Measurements from ENCODE around the gene TSPAN15.
"Not testable (repeated sequence)": the region's sequence is repeated elsewhere in the genome, so short reads cannot be mapped to it uniquely, and the experiment has no call there.

TSPAN15 gene

DNA sequence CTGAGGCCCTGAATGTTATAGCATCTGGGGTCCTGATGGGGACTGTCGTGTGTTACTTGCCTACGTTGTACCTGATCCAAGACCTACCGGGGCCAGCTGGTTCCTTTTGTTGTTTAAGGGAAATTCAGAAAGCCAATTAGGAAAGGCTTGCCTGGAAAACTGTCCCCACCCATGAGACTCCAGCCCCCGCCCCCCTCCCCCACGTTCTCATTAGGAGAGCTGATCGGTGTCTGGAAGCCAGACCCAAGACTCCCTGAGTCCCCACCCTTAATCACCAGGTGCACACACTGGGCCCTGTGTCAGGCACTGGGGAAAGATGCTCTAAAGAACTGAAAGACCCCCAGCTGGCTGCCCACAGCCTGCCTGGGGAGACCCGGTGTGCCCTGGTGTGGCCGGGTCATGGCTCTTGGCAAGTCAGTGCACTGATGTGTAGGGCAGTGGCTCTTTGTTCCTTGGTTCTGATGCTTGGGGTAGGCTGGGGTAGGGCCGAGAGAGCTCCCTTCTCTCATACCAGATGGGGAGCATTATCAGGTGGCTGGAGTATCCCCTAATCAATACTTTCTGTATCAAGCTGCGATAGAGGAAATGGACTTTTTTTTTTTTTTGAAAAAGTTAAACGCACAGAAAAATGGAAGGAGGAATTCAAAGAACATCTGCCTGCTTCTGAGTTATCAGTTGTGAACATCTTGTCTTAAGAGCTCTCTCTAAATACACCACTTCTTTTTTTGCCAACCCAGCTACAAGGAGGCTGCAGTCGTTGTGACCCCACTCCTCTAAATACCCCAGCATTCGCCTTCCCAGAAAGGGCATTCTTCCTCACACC, 16.9 kb downstream of the TSPAN15 start:
- no peak for DNase-seq

DNA sequence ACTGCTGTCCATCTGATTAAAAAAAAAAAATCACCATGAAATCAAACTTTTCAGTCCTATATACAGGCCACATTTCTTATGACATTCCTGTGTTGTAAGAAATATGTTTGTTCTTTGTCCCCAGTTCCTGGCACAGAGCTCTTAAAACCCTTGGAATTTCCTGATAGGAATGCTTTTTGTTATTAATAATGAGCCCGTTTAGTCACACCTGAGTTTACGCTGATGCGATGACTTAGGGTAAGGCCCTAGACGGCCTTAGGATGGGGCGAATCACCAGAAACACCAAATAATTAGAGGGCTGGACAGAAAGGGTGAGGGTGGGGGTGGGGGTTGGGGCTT, 17.5 kb downstream of the TSPAN15 start:
- DNase-seq, result no peak

DNA sequence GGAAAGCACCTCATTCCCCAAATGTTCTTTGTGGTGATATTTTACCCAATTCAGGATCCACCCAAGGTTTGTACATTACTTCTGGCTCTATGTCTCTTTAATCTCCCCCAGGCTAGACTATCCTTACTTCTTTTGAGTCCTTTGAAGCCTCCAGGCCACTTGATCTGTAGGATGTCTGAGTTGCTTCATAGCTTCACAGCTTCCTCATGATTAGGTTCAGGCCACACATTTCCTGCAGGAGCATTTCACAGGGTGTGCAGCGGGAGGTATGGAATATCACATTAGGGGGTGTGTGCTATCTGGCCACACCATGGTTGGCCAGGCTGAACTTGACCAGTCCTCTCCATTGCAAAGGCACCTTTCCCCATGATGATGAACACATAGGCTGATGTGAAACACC, 18.7 kb downstream of the TSPAN15 start:
- DNase-seq, result no peak

DNA sequence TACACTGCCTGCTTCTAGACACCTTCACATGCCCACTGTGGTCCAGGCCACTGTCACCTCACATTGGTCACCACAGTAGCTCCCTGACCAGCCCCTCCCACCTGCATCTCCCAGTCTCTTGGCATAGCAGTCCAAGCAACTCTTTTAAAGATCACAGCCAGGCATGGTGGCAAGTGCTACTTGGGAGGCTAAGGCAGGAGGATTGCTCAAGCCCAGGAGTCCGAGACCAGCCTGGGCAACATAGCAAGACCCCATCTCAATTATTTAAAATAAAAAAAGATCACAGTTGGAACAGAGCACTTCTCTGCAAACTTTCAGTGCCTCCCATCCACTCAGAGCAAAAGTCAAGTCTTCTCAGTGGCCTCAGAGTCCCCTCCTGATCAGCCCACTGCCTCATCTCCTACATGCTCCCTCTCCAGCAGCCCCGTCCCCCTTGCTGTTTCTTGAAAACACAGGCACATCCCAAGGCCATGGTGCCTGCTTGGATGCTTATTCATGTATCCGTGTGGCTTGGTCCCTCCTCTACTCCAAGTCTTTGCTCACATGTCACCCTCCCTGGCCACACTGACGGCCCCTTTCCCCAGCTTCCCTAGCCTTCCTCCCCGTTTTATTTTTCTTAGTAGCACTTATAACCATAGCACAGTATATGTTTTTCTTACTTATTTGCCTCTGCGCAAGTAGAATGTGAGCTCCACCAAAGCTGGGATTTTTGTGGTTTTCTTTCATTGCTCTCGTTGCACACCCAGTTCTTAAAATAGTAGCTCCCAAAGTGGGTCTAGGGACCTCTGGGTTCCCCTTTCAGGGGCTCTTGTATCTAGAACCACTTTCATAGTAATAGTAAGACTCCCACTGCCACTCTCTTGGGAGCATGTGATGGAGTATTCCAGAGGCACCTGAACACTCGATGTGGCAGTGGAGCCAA, 19.5 kb downstream of the TSPAN15 start:
- peak; percentile 31 for DNase-seq

DNA sequence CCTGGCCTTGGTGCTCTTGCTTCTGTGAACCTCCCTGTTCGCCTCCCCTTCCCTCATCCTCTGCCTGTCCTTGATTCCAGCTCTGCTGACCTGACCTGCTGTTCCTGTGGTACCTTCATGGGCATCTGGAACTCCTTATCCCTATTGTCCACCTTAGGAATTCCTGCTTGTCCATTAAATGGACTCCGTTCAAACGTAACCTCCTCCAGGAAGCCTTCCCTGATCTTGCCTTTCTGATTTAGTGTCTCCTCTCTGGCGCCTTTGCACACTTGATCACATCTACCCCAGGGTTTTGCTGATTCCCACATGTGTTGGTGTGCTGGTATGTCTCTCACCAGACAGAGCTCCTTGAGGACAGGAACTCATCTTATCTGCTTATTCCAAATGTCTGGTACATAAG, 20.9 kb downstream of the TSPAN15 start:
- DNase-seq, result no peak

DNA sequence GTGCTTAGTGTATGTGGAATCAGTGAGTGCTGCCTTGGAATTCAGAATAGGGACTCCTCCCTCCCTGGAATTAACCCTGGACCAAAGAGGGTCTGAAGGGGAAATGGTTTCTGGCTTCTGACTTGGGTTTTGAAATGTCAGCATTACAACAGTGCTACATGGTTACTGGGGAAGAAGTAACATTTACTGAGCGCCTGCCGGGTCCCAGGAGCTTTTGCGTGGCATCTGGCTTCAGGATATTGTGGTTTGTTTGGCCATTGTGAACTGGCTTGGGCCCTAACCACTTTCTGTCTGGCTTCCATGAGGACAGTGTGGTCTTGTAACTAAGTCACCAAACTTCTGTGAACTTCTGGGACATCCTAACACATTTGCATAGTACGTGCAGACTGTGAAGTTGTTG, 21.3 kb downstream of the TSPAN15 start:
- peak; percentile 85 for DNase-seq

DNA sequence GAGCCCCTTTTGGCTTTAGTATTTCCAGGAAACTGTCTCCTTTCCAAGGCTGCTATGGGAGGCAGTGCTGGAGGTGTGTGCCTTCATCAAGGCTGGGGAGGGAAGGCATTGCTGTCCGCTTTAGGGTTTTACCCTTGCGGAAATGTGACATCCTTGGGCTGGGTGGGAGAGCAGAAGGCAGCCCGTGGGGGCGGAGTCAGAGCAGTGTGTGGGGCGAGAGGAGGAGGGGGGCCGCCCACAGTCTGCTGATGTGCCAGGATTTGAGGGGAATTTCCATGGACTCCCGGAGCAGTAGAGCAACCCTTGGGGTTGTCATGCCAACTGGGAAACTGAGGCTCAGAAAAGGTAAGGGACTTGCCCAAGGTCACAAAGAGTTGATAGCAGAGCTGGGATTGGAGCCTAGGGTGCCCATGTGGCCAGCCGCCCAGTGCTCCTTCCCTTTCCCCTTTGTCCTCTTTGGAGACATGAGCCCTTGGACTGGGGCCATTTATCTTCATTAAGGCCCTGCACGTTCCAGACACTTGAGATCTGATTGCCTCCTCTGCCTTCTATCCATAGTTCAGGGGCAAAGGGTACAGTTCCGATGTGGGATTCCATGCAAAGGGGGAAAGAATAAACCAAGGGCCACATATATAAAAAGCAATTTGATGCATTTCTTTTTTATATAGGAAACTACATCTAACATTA, 22.2 kb downstream of the TSPAN15 start:
- no peak for DNase-seq

DNA sequence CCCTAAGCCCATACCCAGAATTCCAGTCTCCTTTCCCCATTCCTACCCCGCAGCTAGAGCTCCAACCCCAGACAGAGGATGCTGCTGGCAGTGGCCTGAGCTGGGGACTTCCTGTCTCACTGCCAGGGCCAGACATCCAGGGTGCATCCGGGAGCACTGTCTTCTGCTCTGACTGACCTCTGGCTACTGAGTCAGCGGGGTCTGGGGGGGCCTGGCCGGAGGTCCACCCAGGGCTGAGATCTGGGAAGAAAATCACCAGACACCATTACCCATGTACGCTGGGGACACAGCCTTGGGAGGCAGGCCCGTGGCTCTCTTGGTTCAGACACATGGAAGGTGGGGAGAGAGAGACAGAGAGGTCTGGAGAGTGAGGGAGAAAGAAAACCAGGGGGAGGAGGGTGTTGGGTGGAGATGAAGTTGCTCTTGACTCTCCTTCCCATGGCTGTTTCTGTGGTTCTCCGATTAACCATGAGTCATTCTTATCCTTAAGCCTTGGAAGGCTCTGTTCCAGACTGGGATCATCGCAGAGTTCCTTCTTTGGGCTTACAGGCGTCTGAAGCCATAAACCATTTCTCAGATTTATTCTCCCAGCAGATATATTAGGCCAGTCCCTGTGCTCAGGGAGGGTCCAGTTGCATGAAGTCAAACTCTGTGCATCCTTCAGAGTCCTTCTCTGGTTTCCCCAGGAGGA, 23.6 kb downstream of the TSPAN15 start:
- no peak for DNase-seq

DNA sequence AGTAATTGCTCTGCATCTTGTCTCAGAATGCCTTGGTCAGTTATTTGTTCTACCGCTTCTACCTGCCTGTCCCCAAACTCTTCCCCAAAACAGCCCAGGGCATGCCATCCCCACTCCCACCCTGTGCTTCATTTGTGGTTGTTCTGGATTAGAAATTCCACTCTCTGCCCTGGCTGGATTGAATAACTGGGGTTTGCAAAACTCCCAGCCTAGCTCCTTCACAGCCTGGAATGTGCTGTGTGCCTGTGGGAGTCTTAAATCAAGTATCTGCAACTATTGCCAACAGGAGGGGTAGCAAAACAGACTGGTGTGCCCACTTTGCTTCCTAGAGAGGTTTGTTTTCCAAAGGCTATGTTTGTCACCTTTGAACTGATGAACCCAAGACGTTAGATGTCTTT, 24.2 kb downstream of the TSPAN15 start:
- no peak for DNase-seq

DNA sequence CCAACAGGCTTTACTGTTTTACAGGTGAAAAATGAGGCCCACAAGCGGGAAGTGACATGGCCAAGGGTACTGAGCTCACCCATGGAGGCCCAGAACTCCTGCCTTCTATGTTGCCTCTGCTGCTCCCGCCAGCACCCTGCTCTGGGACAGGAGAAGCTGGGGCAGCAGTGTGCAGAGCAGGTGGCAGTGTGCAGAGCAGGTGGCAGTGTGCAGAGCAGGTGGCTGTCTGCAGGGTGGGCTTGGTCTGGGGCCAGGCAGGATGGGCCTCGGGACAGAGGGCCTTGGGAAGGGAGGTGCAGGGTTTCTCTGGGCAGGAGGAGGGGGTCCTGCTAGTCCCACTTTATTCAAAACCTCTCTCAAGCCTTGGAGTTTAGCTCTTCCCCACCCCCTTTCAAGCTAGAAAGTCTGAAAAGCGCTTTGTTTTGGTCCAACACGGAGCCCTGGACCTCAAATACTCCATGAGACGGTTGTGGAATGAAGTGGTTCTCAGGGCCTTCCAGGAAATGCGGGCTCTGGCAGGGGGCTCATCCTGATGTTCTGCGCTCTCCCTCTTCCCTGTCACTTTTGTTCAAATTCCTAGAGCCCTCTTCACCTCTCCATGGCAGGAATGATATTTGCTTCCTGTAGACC, 26.8 kb downstream of the TSPAN15 start:
- DNase-seq, result no peak

DNA sequence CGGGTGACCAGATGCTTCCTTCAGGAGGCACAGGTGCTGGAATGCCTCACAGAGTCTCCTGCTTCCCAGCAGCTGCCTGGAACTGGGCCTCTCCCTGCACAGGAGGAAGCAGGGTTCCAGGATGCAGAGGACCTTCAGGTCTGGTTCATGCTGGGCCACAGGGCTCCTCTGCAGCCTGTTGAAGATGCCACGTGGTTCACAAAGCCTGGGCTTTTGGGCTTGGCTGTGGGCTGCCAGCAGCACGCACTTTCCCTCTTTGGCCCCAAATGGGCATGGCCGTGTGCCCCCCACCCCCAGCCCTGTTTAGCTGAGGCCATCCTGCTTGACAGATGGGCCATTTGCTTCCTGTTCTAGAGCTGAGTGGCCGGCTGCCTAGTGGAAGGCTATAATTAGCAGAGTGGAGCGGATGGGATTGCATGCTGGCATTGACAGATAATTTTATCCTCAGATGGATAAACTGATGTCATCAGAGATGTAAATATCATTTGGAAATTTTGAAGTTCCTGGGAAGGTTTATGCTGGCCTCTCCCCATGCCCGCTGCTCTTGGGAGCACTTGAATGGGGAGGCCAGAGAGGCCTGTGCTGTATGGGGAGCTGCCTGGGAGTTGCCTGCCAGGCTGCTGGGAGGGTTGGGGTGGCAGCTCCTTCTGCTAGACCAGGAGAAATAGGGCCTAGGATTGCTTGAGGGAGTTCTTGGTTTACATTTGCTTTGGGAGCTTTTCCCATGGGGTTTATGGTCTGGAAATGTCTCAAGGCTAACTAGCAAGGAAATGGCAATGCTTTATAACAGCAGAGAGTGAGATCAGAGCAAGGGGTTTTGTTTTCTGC, 28.2 kb downstream of the TSPAN15 start:
- peak; percentile 48 for DNase-seq

DNA sequence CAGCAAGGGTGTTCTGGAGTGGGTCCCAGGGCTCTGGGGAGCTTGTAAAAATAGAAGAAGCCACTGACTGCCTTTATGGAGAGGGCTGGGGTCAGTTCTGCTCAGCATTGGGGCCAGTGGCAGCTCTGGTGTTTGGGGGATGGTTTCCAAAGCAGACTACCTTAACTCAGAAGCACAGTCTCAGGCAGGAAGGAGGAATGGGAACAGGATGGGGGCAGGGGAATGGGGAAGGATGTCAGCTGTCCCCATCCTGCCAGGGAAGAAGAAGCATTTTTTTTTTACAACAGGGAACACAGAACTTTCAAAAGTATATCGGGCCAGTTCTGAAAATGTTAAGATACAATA, 28.8 kb downstream of the TSPAN15 start:
- DNase-seq, result no peak

DNA sequence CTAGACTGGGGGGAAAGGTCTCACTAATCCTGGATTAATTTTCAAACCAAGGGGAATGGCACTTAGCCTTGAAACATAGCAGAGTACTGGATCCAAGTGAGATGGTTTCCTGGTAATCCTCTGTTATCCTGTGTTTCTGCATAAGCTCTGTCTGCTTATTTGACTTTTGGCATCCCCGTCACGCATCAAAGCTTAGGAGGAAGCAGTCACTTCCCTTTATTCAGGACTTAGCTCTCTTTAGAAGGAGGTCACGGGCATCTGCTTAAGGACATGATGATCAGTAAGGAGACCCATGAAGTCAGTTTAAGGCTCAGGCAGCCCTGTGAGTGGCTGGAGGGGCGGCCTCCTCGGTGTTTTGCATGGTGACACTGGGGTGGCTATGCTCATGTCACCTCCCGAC, 30.0 kb downstream of the TSPAN15 start:
- DNase-seq, result peak; percentile 93

DNA sequence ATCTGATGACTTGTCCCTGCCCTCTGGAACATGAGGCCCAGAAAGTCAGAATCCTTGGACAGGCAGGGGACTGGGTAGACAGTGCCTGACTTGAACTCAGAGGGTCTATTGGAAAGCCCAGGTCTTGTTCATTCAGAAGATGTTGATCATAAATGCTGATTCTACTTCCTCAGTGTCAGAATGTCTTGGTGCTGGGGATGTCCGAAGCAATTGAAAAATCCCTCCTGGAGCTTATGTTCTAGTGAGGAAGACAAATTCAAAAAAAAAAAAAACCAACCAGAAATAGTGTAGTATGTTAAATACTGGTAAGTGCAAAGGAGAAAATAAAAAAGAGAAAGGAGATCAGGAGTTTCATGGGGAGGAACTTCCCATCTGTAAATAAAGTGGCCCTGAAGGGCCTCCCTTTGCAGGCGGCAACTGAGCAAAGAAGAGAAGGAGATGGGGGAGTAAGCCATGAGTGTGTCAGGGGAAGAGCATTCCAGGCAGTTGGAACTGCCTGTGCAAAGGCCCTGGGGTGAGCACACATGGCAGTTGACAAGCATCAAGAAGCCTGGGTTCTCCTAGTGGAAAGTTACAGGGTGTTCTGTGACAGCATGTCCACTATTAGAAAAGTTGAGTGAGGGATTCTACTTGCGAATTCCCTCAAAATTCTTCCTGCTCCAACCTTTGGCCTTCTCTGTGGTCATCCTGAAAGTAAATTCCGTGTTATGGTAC, 30.7 kb downstream of the TSPAN15 start:
- no peak for DNase-seq

DNA sequence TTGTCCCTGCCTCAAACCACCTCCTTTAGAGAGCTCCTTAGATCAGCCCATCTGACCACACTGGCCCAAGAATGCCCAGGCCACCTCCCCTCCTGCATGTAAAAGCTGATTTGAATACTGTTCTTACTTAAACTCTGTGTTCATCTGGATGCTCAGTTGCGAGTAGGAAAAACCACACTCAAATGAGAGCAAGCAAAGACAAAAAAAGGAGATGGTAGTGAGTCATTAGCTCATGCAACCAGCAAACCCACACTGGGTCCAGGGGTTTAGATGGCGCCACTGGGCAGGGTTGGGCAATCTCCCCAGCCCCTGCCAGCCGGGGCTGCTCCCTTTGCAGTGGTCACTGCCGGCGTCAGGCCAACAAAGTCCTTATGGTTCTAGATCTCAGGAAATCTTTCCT, 32.7 kb downstream of the TSPAN15 start:
- DNase-seq, result peak; percentile 93

DNA sequence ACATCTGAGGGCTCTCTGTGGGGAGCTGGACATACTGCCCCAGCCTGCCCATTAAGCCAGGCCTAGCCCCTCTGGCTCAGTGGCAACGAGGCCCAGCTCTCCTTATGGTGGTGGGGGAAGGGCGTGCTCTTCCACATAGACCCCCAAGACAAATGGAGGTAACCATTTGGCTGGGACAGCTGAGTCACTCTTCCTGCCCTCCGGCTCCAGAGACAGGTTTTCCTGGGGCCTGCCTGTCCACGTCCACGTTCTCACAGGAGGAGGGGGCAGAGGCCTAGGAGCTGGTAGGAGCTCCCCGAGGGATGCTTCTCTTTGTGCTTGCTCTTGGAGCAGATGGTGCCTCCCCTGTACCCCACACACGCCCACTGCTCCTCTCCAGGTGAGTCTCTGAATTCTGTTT, 33.5 kb downstream of the TSPAN15 start:
- no peak for DNase-seq

DNA sequence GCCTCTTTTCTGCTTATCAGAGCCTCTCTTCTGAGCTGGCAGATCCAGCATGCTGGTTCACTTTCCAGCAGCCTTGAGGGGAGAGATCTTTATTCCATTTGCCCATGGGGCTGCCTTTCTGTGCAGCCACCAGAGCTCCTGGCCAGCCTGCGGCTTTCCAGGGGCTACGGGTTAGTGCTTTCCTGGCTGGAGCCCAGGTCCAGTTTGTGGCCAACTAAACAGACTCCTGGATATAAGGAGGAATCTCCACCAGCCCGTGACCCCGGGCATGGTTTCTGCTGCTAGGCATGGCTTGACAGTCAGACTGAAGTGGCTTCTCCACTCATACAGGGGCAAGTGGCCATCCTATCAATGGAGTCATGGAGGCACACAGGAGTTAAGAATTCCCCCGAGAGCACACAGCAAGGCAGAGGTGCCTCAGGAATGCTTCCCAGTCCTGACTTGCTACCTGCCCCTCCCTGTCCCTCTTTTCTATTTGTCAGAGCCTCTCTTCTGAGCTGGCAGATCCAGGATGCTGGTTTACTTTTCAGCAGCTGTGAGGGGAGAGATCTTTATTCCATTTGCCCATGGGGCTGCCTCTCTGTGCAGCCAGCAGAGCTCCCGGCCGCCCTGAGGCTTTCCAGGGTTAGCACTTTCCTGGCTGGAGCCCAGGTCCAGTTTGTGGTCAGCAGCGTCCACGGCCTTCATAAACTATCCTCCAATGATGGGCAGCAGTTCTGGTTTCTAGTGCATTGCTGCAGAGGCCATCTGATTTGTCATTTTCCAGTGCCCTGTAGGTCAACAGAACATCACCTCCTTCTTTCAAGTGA, 35.9 kb downstream of the TSPAN15 start:
- no peak for DNase-seq

DNA sequence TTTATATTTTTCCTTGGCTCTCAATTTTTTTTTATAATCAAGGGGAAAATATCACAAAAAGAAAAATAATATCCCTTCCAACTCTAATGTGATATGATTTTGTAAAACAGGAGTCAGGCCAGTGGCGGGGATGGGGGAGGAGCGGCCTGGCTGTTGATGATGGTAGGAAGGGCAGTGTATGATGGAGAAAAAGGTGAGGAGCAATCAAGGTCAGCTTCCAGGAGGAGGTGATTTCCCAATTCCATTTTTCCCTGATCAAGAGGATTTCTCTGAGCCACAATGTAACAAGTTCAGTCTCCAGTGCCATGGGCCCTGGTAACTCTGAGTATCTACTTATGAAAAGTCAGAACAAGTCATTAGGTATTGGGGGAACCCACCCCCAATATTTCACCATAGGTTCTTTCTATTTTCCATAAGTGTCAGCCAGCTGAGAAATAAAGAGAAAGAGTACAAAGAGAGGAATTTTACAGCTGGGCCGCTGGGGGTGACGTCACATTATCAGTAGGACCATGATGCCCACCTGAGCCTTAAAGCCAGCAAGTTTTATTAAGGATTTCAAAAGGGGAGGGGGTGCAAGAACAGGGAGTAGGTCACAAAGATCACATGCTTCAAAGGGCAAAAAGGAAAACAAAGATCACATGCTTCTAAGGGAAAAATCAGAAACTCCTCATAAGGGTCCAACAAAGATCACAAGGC, 37.0 kb downstream of the TSPAN15 start:
- not testable (repeated sequence) for DNase-seq

DNA sequence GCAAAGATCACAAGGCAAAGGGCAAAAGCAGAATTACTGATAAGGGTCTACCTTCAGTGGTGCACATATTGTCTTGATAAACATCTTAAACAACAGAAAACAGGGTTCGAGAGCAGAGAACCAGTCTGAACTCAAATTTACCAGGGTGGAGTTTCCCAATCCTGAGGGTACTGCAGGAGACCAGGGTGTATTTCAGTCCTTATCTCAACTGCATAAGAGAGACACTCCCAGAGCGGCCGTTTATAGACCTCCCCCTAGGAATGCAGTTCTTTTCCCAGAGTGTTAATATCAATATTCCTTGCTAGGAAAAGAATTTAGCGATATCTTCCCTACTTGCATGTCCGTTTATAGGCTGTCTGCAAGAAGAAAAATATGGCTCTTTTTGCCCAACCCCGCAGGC, 37.6 kb downstream of the TSPAN15 start:
- DNase-seq, result not testable (repeated sequence)
